Measurements from ENCODE around the gene TLE1.
"Not testable (repeated sequence)": the region's sequence is repeated elsewhere in the genome, so short reads cannot be mapped to it uniquely, and the experiment has no call there.

Gene TLE1

GRCh38 chr9:81621785-81622259 is 67.5 kb downstream of the TLE1 start:
- no peak for DNase-seq

GRCh38 chr9:81621118-81621517 is 68.2 kb downstream of the TLE1 start:
- DNase-seq = no peak

- DNase-seq = no peak
Observed at GRCh38 chr9:81620002-81620390, 69.4 kb downstream of the TLE1 start.

- no peak for DNase-seq
Observed at GRCh38 chr9:81619353-81620001, 69.9 kb downstream of the TLE1 start.

- DNase-seq = no peak
Observed at GRCh38 chr9:81618923-81619322, 70.4 kb downstream of the TLE1 start.

- DNase-seq = no peak
Observed at GRCh38 chr9:81616141-81616540, 73.2 kb downstream of the TLE1 start.

GRCh38 chr9:81614335-81614734 is 75.0 kb downstream of the TLE1 start:
- DNase-seq = no peak

- DNase-seq = peak; percentile 80
Observed at GRCh38 chr9:81613002-81613812, 76.1 kb downstream of the TLE1 start.

GRCh38 chr9:81611664-81612063 is 77.7 kb downstream of the TLE1 start:
- no peak for DNase-seq

GRCh38 chr9:81610740-81611107 is 78.6 kb downstream of the TLE1 start:
- no peak for DNase-seq

GRCh38 chr9:81609782-81610739 is 79.3 kb downstream of the TLE1 start:
- DNase-seq = no peak

- no peak for DNase-seq
Observed at GRCh38 chr9:81608289-81608657, 81.1 kb downstream of the TLE1 start.

GRCh38 chr9:81607593-81608288 is 81.6 kb downstream of the TLE1 start:
- no peak for DNase-seq

- not testable (repeated sequence) for DNase-seq
Observed at GRCh38 chr9:81606261-81606660, 83.1 kb downstream of the TLE1 start.

GRCh38 chr9:81605170-81605670 is 84.1 kb downstream of the TLE1 start:
- DNase-seq = no peak

- no peak for DNase-seq
Observed at GRCh38 chr9:81604306-81605169, 84.8 kb downstream of the TLE1 start.

GRCh38 chr9:81602887-81603680 is 86.3 kb downstream of the TLE1 start:
- DNase-seq = no peak

- no peak for DNase-seq
Observed at GRCh38 chr9:81601639-81602623, 87.4 kb downstream of the TLE1 start.

- DNase-seq = no peak
Observed at GRCh38 chr9:81600631-81601030, 88.7 kb downstream of the TLE1 start.

Data from right forelimb (tissue), 1 donor.